HepG2 (cell line): Measurements from ENCODE around the gene KCNJ5. TPM values are rescaled to one million over a fixed set of nuclear protein-coding genes. Genes with fewer than 3 reads are reported as not detected.

Source experiments
- ATAC-seq: fragments of 200-7000 bp; cut with Tn5 transposase; 3 replicates; pipeline ENCODE4 v1.9.1; 2020; ENCODE audit warnings: mild to moderate bottlenecking, moderate library complexity
- BruUV-seq: library from RNA; stranded (reverse); fragments of 400-500 nt; replicated peaks from 2 replicates; lab custom pipeline; 2021; lab: Mats Ljungman, UMichigan
- CTCF ChIA-PET: fragments of 300-600 bp; formaldehyde crosslinking; extraction: SDS; loops from one replicate; lab custom pipeline; 2021; ENCODE audit warnings: low total read pairs, inconsistent platforms, low intra/inter-chr PET ratio; lab: Yijun Ruan, JAX
- POLR2A ChIA-PET: fragments of 350-600 bp; sonication (Branson Sonifier 250); formaldehyde crosslinking; loops from one replicate; lab custom pipeline; 2020; ENCODE audit warnings: antibody characterized with exemption, inconsistent platforms; lab: Yijun Ruan, JAX
- DNase-seq: peaks from one replicate; pipeline ENCODE4 v3.0.0-alpha.2; 2015; ENCODE audit warnings: low spot score
- FAIRE-seq: peaks from 3 replicates; lab custom pipeline; 2011; peaks lifted over from hg19 to GRCh38; lab: Jason Lieb, UNC
- H2AFZ ChIP-seq: one replicate; pipeline ENCODE4 v1.6.1; 2011; ENCODE audit warnings: low read length, inconsistent platforms
- H3K27ac ChIP-seq: fragments of 300-600 bp; 3 replicates; pipeline ENCODE4 v1.8.0; 2011; ENCODE audit warnings: mixed run types, mild to moderate bottlenecking, mixed read lengths, low read length, inconsistent platforms; ENCODE audit not compliant: insufficient read depth; ENCODE audit errors: extremely low read length
- H3K27me3 ChIP-seq, 2 experiments: fragments of 200-600 bp in 1 of 2; 2 replicates in 1 of 2; 3 replicates in 1 of 2; pipeline versions ENCODE4 v1.6.0 to v1.8.0; 2011; ENCODE audit warnings: low read length in 2 of 2, mild to moderate bottlenecking in 2 of 2, moderate library complexity in 2 of 2, inconsistent platforms in 1 of 2; ENCODE audit not compliant: insufficient read depth in 2 of 2, control insufficient read depth in 1 of 2
- H3K36me3 ChIP-seq, 2 experiments: fragments of 200-600 bp in 1 of 2; replicated peaks in 1 of 2; 2 replicates in 1 of 2; 3 replicates in 1 of 2; pipeline versions ENCODE4 v1.5.1 to v1.8.0; 2011; ENCODE audit warnings: low read length in 2 of 2, inconsistent platforms in 1 of 2; ENCODE audit not compliant: insufficient read depth in 2 of 2, control insufficient read depth in 1 of 2
- H3K4me1 ChIP-seq: 2 replicates; pipeline ENCODE4 v1.5.1; 2012; ENCODE audit warnings: low read length, inconsistent platforms; ENCODE audit not compliant: insufficient read depth
- H3K4me2 ChIP-seq: 2 replicates; pipeline ENCODE4 v1.6.0; 2011; ENCODE audit warnings: low read depth, low read length, inconsistent platforms
- H3K4me3 ChIP-seq, 3 experiments: fragments of 200-600 bp in 1 of 3; sonication (generic), shearing (Covaris generic) in 1 of 3; replicated peaks in 1 of 3; 2 replicates each; pipeline ENCODE4 v1.5.1; 2011 to 2016; ENCODE audit warnings: low read length in 3 of 3, inconsistent platforms in 2 of 3, low read depth in 2 of 3, mild to moderate bottlenecking in 2 of 3, control low read depth in 1 of 3, mixed read lengths in 1 of 3; ENCODE audit not compliant: insufficient read depth in 1 of 3
- H3K79me2 ChIP-seq: one replicate; pipeline ENCODE4 v1.6.1; 2011; ENCODE audit warnings: low read length, inconsistent platforms; ENCODE audit not compliant: insufficient read depth
- H3K9ac ChIP-seq: 2 replicates; pipeline ENCODE4 v1.6.0; 2011; ENCODE audit warnings: mild to moderate bottlenecking, low read depth, low read length, inconsistent platforms; ENCODE audit not compliant: insufficient read depth
- H3K9me3 ChIP-seq: 2 replicates; pipeline ENCODE4 v1.5.1; 2012; ENCODE audit warnings: mild to moderate bottlenecking, low read length
- H4K20me1 ChIP-seq: 2 replicates; pipeline ENCODE4 v1.6.0; 2011; ENCODE audit warnings: inconsistent platforms, mild to moderate bottlenecking, low read length, moderate library complexity; ENCODE audit not compliant: insufficient read depth
- BCL6 ChIP-seq: IDR thresholded peaks from 2 replicates; pipeline ENCODE4 v1.6.1; 2016; ENCODE audit warnings: missing genetic modification reagents, missing compliant biosample characterization
- ELF1 ChIP-seq: sonication (generic); formaldehyde crosslinking; IDR thresholded peaks from 2 replicates; pipeline ENCODE4 v1.4.0; 2020; ENCODE audit warnings: missing genetic modification reagents
- GATA4 ChIP-seq: sonication (generic); IDR thresholded peaks from 2 replicates; pipeline ENCODE4 v1.6.1; 2016; ENCODE audit warnings: antibody characterized with exemption, low read depth, borderline replicate concordance
- HDAC2 ChIP-seq: sonication (generic); formaldehyde crosslinking; IDR thresholded peaks from 2 replicates; pipeline ENCODE4 v1.4.0; 2020; ENCODE audit warnings: missing genetic modification reagents
- HHEX ChIP-seq: IDR thresholded peaks from 2 replicates; pipeline ENCODE4 v1.6.1; 2016; ENCODE audit warnings: control low read depth
- NONO ChIP-seq, 2 experiments: fragments of 450-650 bp in 1 of 2; sonication (generic) in 1 of 2; formaldehyde crosslinking in 1 of 2; IDR thresholded peaks in 1 of 2; conservative IDR thresholded peaks in 1 of 2; 2 replicates each; pipeline versions ENCODE4 v1.6.1 to v1.8.0; 2017 to 2022; ENCODE audit warnings: mild to moderate bottlenecking in 1 of 2, missing genetic modification reagents in 1 of 2, moderate library complexity in 1 of 2
- SIX1 ChIP-seq: sonication (generic); formaldehyde crosslinking; IDR thresholded peaks from 2 replicates; pipeline ENCODE4 v1.4.0; 2020; ENCODE audit warnings: missing genetic modification reagents, borderline replicate concordance
- SUZ12 ChIP-seq: fragments of 150-350 bp; IDR thresholded peaks from 2 replicates; pipeline ENCODE4 v1.6.1; 2014; ENCODE audit warnings: low read depth, low read length
- ZNF350 ChIP-seq: sonication (generic); formaldehyde crosslinking; IDR thresholded peaks from 2 replicates; pipeline ENCODE4 v1.4.0; 2020; ENCODE audit warnings: mild to moderate bottlenecking, low read depth, missing genetic modification reagents, borderline replicate concordance
- ZNF850 ChIP-seq: sonication (generic); formaldehyde crosslinking; conservative IDR thresholded peaks from 2 replicates; pipeline ENCODE4 v1.9.0; 2021; ENCODE audit warnings: mild to moderate bottlenecking, missing genetic modification reagents
- WGBS: methylation state at CpG from one replicate; pipeline ENCODE4 v1.1.6; 2017; ENCODE audit warnings: low lambda C conversion rate; 5-methylcytosine and 5-hydroxymethylcytosine counted together
- in situ Hi-C: cut with HindIII; loops from 2 replicates; pipeline ENCODE4 v1.10.0; 2017; ENCODE audit warnings: low pct_unique_long_range_greater_than_20kb; ENCODE audit not compliant: extremely low pct_ligation_motif_present
- intact Hi-C: fragments of 100-400 bp; cut with micrococcal nuclease; formaldehyde crosslinking; loops from one replicate; pipeline ENCODE4 v1.10.0; 2022; ENCODE audit not compliant: unreplicated experiment
- polyA plus RNA-seq, 8 experiments: library from polyadenylated mRNA; depleted of rRNA in 3 of 8; stranded (reverse) in 7 of 8; unstranded in 1 of 8; fragments of >200 nt; fragmentation: Illumina TruSeq in 4 of 8; extraction: Trizol in 4 of 8; gene quantifications; 2 replicates each; pipeline versions ENCODE4 v1.2.1 to v1.2.3, GENCODE V29; 2011 to 2016; ENCODE audit warnings: low read depth in 4 of 8, missing spikeins in 1 of 8, mixed read lengths in 1 of 8; ENCODE audit not compliant: insufficient read depth in 1 of 8
- total RNA-seq, 5 experiments: library from RNA; depleted of rRNA; stranded (reverse); fragments of >200 nt; fragmentation: Illumina TruSeq; extraction: Trizol; gene quantifications; 2 replicates each; pipeline ENCODE4 v1.2.3, GENCODE V29; 2016; ENCODE audit warnings: low read depth in 1 of 5
- TF ChIP-seq, protein P1 (sequence below): IDR thresholded peaks from 2 replicates; pipeline ENCODE4 v1.6.1; 2012; ENCODE audit warnings: low read depth, low read length, improper control_type of control experiment
- TF ChIP-seq, protein P2 (sequence below): sonication (generic); formaldehyde crosslinking; IDR thresholded peaks from 2 replicates; pipeline ENCODE4 v1.4.0; 2020; ENCODE audit warnings: missing genetic modification reagents
- TF ChIP-seq, protein P3 (sequence below): sonication (generic); formaldehyde crosslinking; IDR thresholded peaks from 2 replicates; pipeline ENCODE4 v1.5.0; 2020; ENCODE audit warnings: missing genetic modification reagents, mild to moderate bottlenecking, borderline replicate concordance
- TF ChIP-seq, protein P4 (sequence below): sonication (generic); formaldehyde crosslinking; IDR thresholded peaks from 2 replicates; pipeline ENCODE4 v1.4.0; 2020; ENCODE audit warnings: mild to moderate bottlenecking, missing genetic modification reagents

The KCNJ5 gene
- total and polyA plus RNA-seq, 2 of the 13 experiments (the other 11 are each of a cell fraction or from before 2014, with no cell fraction given): not detected

DNA sequence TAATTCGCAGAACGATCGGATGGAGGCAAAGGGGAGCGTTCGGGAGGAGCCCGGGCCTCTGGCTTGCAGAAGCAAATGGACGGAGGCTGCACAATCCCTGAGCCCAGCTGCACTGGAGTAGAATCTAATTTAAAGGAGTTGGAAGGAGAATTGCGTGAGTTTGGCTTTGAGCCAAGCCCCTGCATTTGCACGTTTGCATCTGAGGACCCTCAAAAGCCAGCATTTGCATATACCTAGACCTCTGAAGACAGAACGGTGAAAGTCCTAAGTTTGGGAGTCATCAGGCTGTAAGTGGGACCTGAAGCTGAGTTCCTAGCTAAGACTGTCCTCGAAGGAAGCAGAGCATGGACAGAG, 35.9 kb downstream of the KCNJ5 start:
- Histone ChIP-seq H3K4me2 (no peak overlapping the region), H2AFZ (no peak overlapping the region), H3K4me3 (no peak overlapping the region), H3K27ac (no peak overlapping the region), H3K9ac (no peak overlapping the region), H4K20me1 (no peaks in the 10 kb centered on the region), H3K27me3 (peaks cover 1 to 37% of the 10 kb centered on the region in 2 experiments), H3K9me3 (no peaks in the 10 kb centered on the region), H3K36me3 (no peaks in the 10 kb centered on the region), H3K79me2 (no peaks in the 10 kb centered on the region), H3K4me1 (no peaks in the 10 kb centered on the region)
- no peak for TF ChIP-seq ZNF850 (CRISPR knock-in tag)
- TF ChIP-seq BCL6: no peak
- TF ChIP-seq ZNF350 (CRISPR knock-in tag): no peak
- no peak for TF ChIP-seq SUZ12
- no peak for TF ChIP-seq SIX1 (CRISPR knock-in tag)
- TF ChIP-seq, protein P1, sequence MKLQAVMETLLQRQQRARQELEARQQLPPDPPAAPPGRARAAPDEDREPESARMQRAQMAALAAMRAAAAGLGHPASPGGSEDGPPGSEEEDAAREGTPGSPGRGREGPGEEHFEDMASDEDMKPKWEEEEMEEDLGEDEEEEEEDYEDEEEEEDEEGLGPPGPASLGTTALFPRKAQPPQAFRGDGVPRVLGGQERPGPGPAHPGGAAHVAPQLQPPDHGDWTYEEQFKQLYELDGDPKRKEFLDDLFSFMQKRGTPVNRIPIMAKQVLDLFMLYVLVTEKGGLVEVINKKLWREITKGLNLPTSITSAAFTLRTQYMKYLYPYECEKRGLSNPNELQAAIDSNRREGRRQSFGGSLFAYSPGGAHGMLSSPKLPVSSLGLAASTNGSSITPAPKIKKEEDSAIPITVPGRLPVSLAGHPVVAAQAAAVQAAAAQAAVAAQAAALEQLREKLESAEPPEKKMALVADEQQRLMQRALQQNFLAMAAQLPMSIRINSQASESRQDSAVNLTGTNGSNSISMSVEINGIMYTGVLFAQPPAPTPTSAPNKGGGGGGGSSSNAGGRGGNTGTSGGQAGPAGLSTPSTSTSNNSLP: no peak
- TF ChIP-seq, protein P2, sequence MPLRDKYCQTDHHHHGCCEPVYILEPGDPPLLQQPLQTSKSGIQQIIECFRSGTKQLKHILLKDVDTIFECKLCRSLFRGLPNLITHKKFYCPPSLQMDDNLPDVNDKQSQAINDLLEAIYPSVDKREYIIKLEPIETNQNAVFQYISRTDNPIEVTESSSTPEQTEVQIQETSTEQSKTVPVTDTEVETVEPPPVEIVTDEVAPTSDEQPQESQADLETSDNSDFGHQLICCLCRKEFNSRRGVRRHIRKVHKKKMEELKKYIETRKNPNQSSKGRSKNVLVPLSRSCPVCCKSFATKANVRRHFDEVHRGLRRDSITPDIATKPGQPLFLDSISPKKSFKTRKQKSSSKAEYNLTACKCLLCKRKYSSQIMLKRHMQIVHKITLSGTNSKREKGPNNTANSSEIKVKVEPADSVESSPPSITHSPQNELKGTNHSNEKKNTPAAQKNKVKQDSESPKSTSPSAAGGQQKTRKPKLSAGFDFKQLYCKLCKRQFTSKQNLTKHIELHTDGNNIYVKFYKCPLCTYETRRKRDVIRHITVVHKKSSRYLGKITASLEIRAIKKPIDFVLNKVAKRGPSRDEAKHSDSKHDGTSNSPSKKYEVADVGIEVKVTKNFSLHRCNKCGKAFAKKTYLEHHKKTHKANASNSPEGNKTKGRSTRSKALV: no peak
- TF ChIP-seq ELF1 (CRISPR knock-in tag): no peak
- no peak for TF ChIP-seq NONO (IDR thresholded peaks at IDR 0.05)
- TF ChIP-seq NONO (CRISPR knock-in tag; conservative IDR thresholded peaks at IDR 0.05): no peak
- TF ChIP-seq, protein P3, sequence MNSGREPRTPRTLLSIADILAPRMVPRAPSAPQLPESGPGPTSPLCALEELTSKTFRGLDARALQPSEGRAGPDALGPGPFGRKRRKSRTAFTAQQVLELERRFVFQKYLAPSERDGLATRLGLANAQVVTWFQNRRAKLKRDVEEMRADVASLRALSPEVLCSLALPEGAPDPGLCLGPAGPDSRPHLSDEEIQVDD (CRISPR knock-in tag): no peak
- no peak for TF ChIP-seq GATA4
- TF ChIP-seq HDAC2 (CRISPR knock-in tag): no peak
- TF ChIP-seq, protein P4, sequence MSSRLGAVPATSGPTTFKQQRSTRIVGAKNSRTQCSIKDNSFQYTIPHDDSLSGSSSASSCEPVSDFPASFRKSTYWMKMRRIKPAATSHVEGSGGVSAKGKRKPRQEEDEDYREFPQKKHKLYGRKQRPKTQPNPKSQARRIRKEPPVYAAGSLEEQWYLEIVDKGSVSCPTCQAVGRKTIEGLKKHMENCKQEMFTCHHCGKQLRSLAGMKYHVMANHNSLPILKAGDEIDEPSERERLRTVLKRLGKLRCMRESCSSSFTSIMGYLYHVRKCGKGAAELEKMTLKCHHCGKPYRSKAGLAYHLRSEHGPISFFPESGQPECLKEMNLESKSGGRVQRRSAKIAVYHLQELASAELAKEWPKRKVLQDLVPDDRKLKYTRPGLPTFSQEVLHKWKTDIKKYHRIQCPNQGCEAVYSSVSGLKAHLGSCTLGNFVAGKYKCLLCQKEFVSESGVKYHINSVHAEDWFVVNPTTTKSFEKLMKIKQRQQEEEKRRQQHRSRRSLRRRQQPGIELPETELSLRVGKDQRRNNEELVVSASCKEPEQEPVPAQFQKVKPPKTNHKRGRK (CRISPR knock-in tag): no peak
- no peak for TF ChIP-seq HHEX
- ATAC-seq (no peak), DNase-seq (no peak), FAIRE-seq (no peak)
- 33% methylated on average over 11 of the region's 11 CpGs for WGBS
- ChIA-PET POLR2A (no interaction called here), CTCF (no interaction called here)
- intact Hi-C loops (no loop called here), in situ Hi-C loops (no loop called here)
- BruUV-seq: no TSS peak
